Thyroid gland (tissue), 4 donors: ENCODE results near the gene UBE2O.

ENCODE experiments used
- CTCF ChIP-seq, 6 experiments: fragments of 200-600 bp in 3 of 6; fragments of 450-650 bp in 3 of 6; sonication (generic) in 3 of 6; IDR thresholded peaks; one replicate each; pipeline ENCODE4 v1.5.1; 2016 to 2019; ENCODE audit warnings: antibody characterized with exemption in 6 of 6, mild to moderate bottlenecking in 2 of 6, inconsistent platforms in 1 of 6, moderate library complexity in 1 of 6
- POLR2A ChIP-seq, 2 donors: fragments of 450-650 bp; IDR thresholded peaks; one replicate each; pipeline ENCODE4 v1.6.1; 2017; ENCODE audit warnings: antibody characterized with exemption in 2 of 2, mild to moderate bottlenecking in 2 of 2, moderate library complexity in 1 of 2

DNA sequence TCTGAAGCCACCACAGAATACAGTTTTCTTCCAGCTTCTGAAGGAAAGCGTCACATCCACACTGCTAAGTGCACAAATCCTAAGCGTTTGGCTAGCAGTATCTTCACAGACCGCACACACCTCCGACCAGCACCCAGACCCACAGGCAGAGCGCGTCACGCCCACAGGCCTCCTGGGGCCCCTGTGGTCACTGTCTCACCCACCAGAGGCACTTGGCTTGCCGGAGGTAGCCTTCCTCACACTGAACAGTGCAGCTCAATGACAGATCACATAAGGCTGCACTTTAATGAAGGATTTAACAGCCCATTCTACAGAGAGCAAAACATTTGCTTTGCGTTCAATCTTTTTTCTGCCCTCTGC lies 47.4 kb downstream of the UBE2O start:
- no peak for TF ChIP-seq CTCF (IDR thresholded peaks at IDR 0.05)
- TF ChIP-seq POLR2A (IDR thresholded peaks at IDR 0.05), result no peak
